Gastroesophageal sphincter (tissue), 4 donors: ENCODE data around the gene CHRM2. TPM values are rescaled to one million over a fixed set of nuclear protein-coding genes. Genes with fewer than 3 reads are reported as not detected.
A peak's percentile ranks its signal among the peaks of the same experiment; 100 is the strongest.

Experiments
- ATAC-seq: fragments of 150-250 bp; one replicate; pipeline ENCODE4 v1.9.1; 2016; ENCODE audit warnings: mild to moderate bottlenecking, moderate library complexity
- H3K27ac ChIP-seq, 4 donors: fragments of 200-600 bp; sonication (generic) in 3 of 4; 1 replicate in 3 of 4; 2 replicates in 1 of 4; pipeline ENCODE4 v1.5.1; 2016 to 2019
- H3K27me3 ChIP-seq: fragments of 200-600 bp; sonication (generic); one replicate; pipeline ENCODE4 v1.5.1; 2019
- H3K36me3 ChIP-seq, 2 donors: fragments of 200-600 bp; sonication (generic); one replicate each; pipeline ENCODE4 v1.5.1; 2019; ENCODE audit warnings: control low read depth in 1 of 2
- H3K4me1 ChIP-seq, 3 donors: fragments of 200-600 bp; sonication (generic); 1 replicate in 2 of 3; 2 replicates in 1 of 3; pipeline ENCODE4 v1.5.1; 2016 to 2019; ENCODE audit warnings: control low read depth in 2 of 3
- H3K4me3 ChIP-seq, 2 donors: fragments of 200-600 bp; sonication (generic); one replicate each; pipeline ENCODE4 v1.5.1; 2019; ENCODE audit warnings: mild to moderate bottlenecking in 1 of 2, moderate library complexity in 1 of 2
- H3K9me3 ChIP-seq, 3 donors: fragments of 200-600 bp; sonication (generic); one replicate each; pipeline ENCODE4 v1.5.1; 2017 to 2019; ENCODE audit warnings: control low read depth in 2 of 3
- CTCF ChIP-seq, 4 experiments: fragments of 200-600 bp in 2 of 4; fragments of 450-650 bp in 2 of 4; sonication (generic) in 1 of 4; IDR thresholded peaks; one replicate each; pipeline ENCODE4 v1.5.1; 2017 to 2019; ENCODE audit warnings: antibody characterized with exemption in 4 of 4, mild to moderate bottlenecking in 2 of 4, moderate library complexity in 2 of 4
- EP300 ChIP-seq: sonication (generic); formaldehyde crosslinking; IDR thresholded peaks from one replicate; pipeline ENCODE4 v1.6.1; 2017; ENCODE audit warnings: antibody characterized with exemption, mild to moderate bottlenecking
- POLR2A ChIP-seq, 2 donors: fragments of 450-650 bp; IDR thresholded peaks; one replicate each; pipeline ENCODE4 v1.6.1; 2017; ENCODE audit warnings: antibody characterized with exemption in 2 of 2, mild to moderate bottlenecking in 2 of 2, moderate library complexity in 1 of 2
- POLR2AphosphoS5 ChIP-seq: sonication (generic); formaldehyde crosslinking; IDR thresholded peaks from one replicate; pipeline ENCODE4 v1.6.1; 2017; ENCODE audit warnings: antibody characterized with exemption
- WGBS, 2 donors: methylation state at CpG; one replicate each; pipeline ENCODE4 v1.1.5; 2018; ENCODE audit warnings: low coverage in 1 of 2; 5-methylcytosine and 5-hydroxymethylcytosine counted together
- total RNA-seq, 4 donors: library from RNA; depleted of rRNA; stranded (reverse); fragments of >200 nt; gene quantifications; one replicate each; pipeline ENCODE4 v1.1.0, GENCODE V29; 2016

CHRM2 gene
- total RNA-seq, 4 donors from 2014 or later, result 11.5 to 130 (median 65.3) TPM

- Histone ChIP-seq H3K27ac (no peak overlapping the region), H3K4me3 (no peak overlapping the region), H3K36me3 (no peaks in the 10 kb centered on the region), H3K9me3 (no peaks in the 10 kb centered on the region), H3K27me3 (no peaks in the 10 kb centered on the region), H3K4me1 (peaks cover 0 to 13% (median 0%) of the 10 kb centered on the region in 3 donors)
- 20 to 86% methylated on average over 1 of the region's 1 CpG for WGBS, 2 donors
- TF ChIP-seq POLR2A (IDR thresholded peaks at IDR 0.05) (no peak), EP300 (no peak), POLR2AphosphoS5 (no peak), CTCF (IDR thresholded peaks at IDR 0.05) (no peak)
- ATAC-seq, result no peak
These were observed 74.5 kb downstream of the CHRM2 start for GRCh38 chr7:136942994-136943393.

GRCh38 chr7:136947347-136947746, 78.9 kb downstream of the CHRM2 start:
- Histone ChIP-seq H3K4me3 (no peak overlapping the region), H3K27me3 (no peaks in the 10 kb centered on the region), H3K27ac (no peak overlapping the region), H3K9me3 (no peaks in the 10 kb centered on the region), H3K4me1 (peaks cover 0 to 7% (median 0%) of the 10 kb centered on the region in 3 donors), H3K36me3 (no peaks in the 10 kb centered on the region)
- no peak for ATAC-seq
- TF ChIP-seq EP300, result no peak
- TF ChIP-seq POLR2AphosphoS5, result no peak
- no peak for TF ChIP-seq CTCF (IDR thresholded peaks at IDR 0.05)
- no peak for TF ChIP-seq POLR2A (IDR thresholded peaks at IDR 0.05)

- 90 to 100% methylated on average over 1 to 3 of the region's 3 CpGs for WGBS, 2 donors
- Histone ChIP-seq H3K27me3 (no peaks in the 10 kb centered on the region), H3K36me3 (no peaks in the 10 kb centered on the region), H3K4me3 (no peak overlapping the region), H3K27ac (no peak overlapping the region), H3K9me3 (no peaks in the 10 kb centered on the region), H3K4me1 (no peaks in the 10 kb centered on the region)
- no peak for ATAC-seq
- TF ChIP-seq EP300 (no peak), POLR2AphosphoS5 (no peak), CTCF (IDR thresholded peaks at IDR 0.05) (no peak), POLR2A (IDR thresholded peaks at IDR 0.05) (no peak)
These were observed 81.9 kb downstream of the CHRM2 start for GRCh38 chr7:136950331-136950730.

GRCh38 chr7:136953386-136953785, 84.9 kb downstream of the CHRM2 start:
- no peaks in the 10 kb centered on the region for H3K27me3 ChIP-seq
- H3K4me3 ChIP-seq, result no peak overlapping the region
- peak overlapping the region in 1 of 4 donors; percentile 17 for H3K27ac ChIP-seq
- WGBS, 2 donors, result 44 to 59% methylated on average over 3 of the region's 3 CpGs
- H3K36me3 ChIP-seq, result no peaks in the 10 kb centered on the region
- TF ChIP-seq EP300 (no peak), CTCF (IDR thresholded peaks at IDR 0.05) (no peak), POLR2AphosphoS5 (peak; percentile 15)
- no peaks in the 10 kb centered on the region for H3K9me3 ChIP-seq
- no peak for ATAC-seq
- H3K4me1 ChIP-seq, result peaks cover 0 to 18% (median 4%) of the 10 kb centered on the region in 3 donors

GRCh38 chr7:136956232-136956631, 87.8 kb downstream of the CHRM2 start:
- WGBS, 2 donors, result 25 to 50% methylated on average over 1 of the region's 1 CpG
- TF ChIP-seq POLR2A (IDR thresholded peaks at IDR 0.05) (no peak), EP300 (no peak), POLR2AphosphoS5 (no peak), CTCF (IDR thresholded peaks at IDR 0.05) (no peak)
- Histone ChIP-seq H3K27ac (peak overlapping the region in 1 of 4 donors; percentile 4), H3K36me3 (no peaks in the 10 kb centered on the region), H3K27me3 (no peaks in the 10 kb centered on the region), H3K4me3 (no peak overlapping the region), H3K9me3 (no peaks in the 10 kb centered on the region), H3K4me1 (peaks cover 0 to 18% (median 4%) of the 10 kb centered on the region in 3 donors)
- no peak for ATAC-seq
